HCT116 (cell line): Measurements from ENCODE around the gene EVC2. TPM values are rescaled to one million over a fixed set of nuclear protein-coding genes. Genes with fewer than 3 reads are reported as not detected.

Source experiments
- ATAC-seq: fragments of 200-7000 bp; cut with Tn5 transposase; 2 replicates; pipeline ENCODE4 v1.9.1; 2020; ENCODE audit warnings: mild to moderate bottlenecking, moderate library complexity
- BruUV-seq: library from RNA; stranded (reverse); fragments of 400-500 nt; replicated peaks from 2 replicates; lab custom pipeline; 2021; lab: Mats Ljungman, UMichigan
- CTCF ChIA-PET: fragments of 300-600 bp; sonication (Branson Sonifier 250); formaldehyde crosslinking; loops from one replicate; lab custom pipeline; 2021; ENCODE audit warnings: antibody characterized with exemption; lab: Charles Lee
- POLR2A ChIA-PET: fragments of 300-600, 350-600 bp; sonication (Branson Sonifier 250); formaldehyde crosslinking; loops from one replicate; lab custom pipeline; 2021; ENCODE audit warnings: antibody characterized with exemption; lab: Charles Lee
- RAD21 ChIA-PET, 2 experiments: fragments of 300-600 bp; sonication (Branson Sonifier 250); formaldehyde crosslinking; loops; one replicate each; lab custom pipeline; 2023; ENCODE audit warnings: low total read pairs in 2 of 2; ENCODE audit not compliant: uncharacterized antibody in 2 of 2, unreplicated experiment in 2 of 2, low non-redundant PET in 1 of 2; lab: Charles Lee
- DNase-seq: peaks from one replicate; pipeline ENCODE4 v3.0.0-alpha.2; 2010; ENCODE audit warnings: low read depth, low spot score
- H2AFZ ChIP-seq: fragments of 200-600 bp; shearing (Covaris generic), sonication (generic); 2 replicates; pipeline ENCODE4 v1.6.1; 2017; ENCODE audit warnings: low read depth, mixed run types, mixed read lengths, antibody characterized with exemption, low read length; ENCODE audit not compliant: poor library complexity, severe bottlenecking
- H3K27ac ChIP-seq: 2 replicates; pipeline ENCODE4 v1.5.1; 2012; ENCODE audit warnings: low read depth, low read length
- H3K27me3 ChIP-seq: fragments of 200-600 bp; sonication (generic); 2 replicates; pipeline ENCODE4 v1.6.1; 2016; ENCODE audit warnings: mixed run types, low read length, mixed read lengths; ENCODE audit not compliant: insufficient read depth
- H3K36me3 ChIP-seq, 2 experiments: fragments of 200-500 bp in 1 of 2; fragments of 200-600 bp in 1 of 2; sonication (Bioruptor generic) in 1 of 2; sonication (generic) in 1 of 2; 2 replicates each; pipeline versions ENCODE4 v1.5.1 to v1.6.1; 2014 to 2016; ENCODE audit warnings: low read length in 2 of 2, inconsistent platforms in 1 of 2, mixed read lengths in 1 of 2, mixed run types in 1 of 2; ENCODE audit not compliant: insufficient read depth in 2 of 2, control insufficient read depth in 1 of 2
- H3K4me1 ChIP-seq, 2 experiments: fragments of 200-600 bp in 1 of 2; sonication (generic) in 1 of 2; 2 replicates each; pipeline versions ENCODE4 v1.5.1 to v1.6.1; 2012 to 2017; ENCODE audit warnings: low read length in 2 of 2, inconsistent platforms in 1 of 2, mild to moderate bottlenecking in 1 of 2, mixed read lengths in 1 of 2, mixed run types in 1 of 2, moderate library complexity in 1 of 2; ENCODE audit not compliant: insufficient read depth in 2 of 2, control insufficient read depth in 1 of 2
- H3K4me2 ChIP-seq: fragments of 200-600 bp; sonication (generic); 2 replicates; pipeline ENCODE4 v1.6.1; 2017; ENCODE audit warnings: mixed run types, low read length, mixed read lengths
- H3K4me3 ChIP-seq, 2 experiments: fragments of 200-600 bp in 1 of 2; sonication (generic) in 1 of 2; replicated peaks in 1 of 2; 2 replicates each; pipeline ENCODE4 v1.5.1; 2011 to 2016; ENCODE audit warnings: low read length in 2 of 2, control low read depth in 1 of 2, low read depth in 1 of 2, mild to moderate bottlenecking in 1 of 2, mixed read lengths in 1 of 2, mixed run types in 1 of 2
- H3K79me2 ChIP-seq: fragments of 200-600 bp; sonication (generic); 2 replicates; pipeline ENCODE4 v1.6.1; 2017; ENCODE audit warnings: mild to moderate bottlenecking, mixed run types, low read length, moderate library complexity, mixed read lengths; ENCODE audit not compliant: insufficient read depth
- H3K9ac ChIP-seq: fragments of 200-600 bp; sonication (generic); 2 replicates; pipeline ENCODE4 v1.6.1; 2016; ENCODE audit warnings: low read length, mixed read lengths
- H3K9me2 ChIP-seq: fragments of 200-600 bp; sonication (generic), shearing (Covaris generic); 2 replicates; pipeline ENCODE4 v1.6.1; 2017; ENCODE audit warnings: mixed run types, mild to moderate bottlenecking, moderate library complexity; ENCODE audit not compliant: insufficient read depth
- H3K9me3 ChIP-seq, 2 experiments: fragments of 200-500 bp in 1 of 2; fragments of 200-600 bp in 1 of 2; sonication (Bioruptor generic) in 1 of 2; sonication (generic) in 1 of 2; 2 replicates each; pipeline ENCODE4 v1.6.1; 2014 to 2017; ENCODE audit warnings: low read length in 2 of 2, mixed read lengths in 2 of 2, inconsistent platforms in 1 of 2, low read depth in 1 of 2, mild to moderate bottlenecking in 1 of 2, mixed run types in 1 of 2, moderate library complexity in 1 of 2; ENCODE audit not compliant: control insufficient read depth in 1 of 2, insufficient read depth in 1 of 2
- H4K20me1 ChIP-seq: fragments of 200-600 bp; sonication (generic), shearing (Covaris generic); 2 replicates; pipeline ENCODE4 v1.6.1; 2017; ENCODE audit warnings: mixed run types, mild to moderate bottlenecking, moderate library complexity; ENCODE audit not compliant: insufficient read depth
- CBX3 ChIP-seq: IDR thresholded peaks from 2 replicates; pipeline ENCODE4 v1.6.1; 2012; ENCODE audit warnings: low read depth
- CEBPB ChIP-seq: IDR thresholded peaks from 2 replicates; pipeline ENCODE4 v1.6.1; 2012; ENCODE audit warnings: low read depth
- EZH2 ChIP-seq: fragments of 200-600 bp; sonication (generic); IDR thresholded peaks from 2 replicates; pipeline ENCODE4 v1.6.1; 2017; ENCODE audit warnings: antibody characterized with exemption, mixed run types
- EZH2phosphoT487 ChIP-seq: fragments of 200-600 bp; IDR thresholded peaks from 2 replicates; pipeline ENCODE4 v1.6.1; 2018; ENCODE audit warnings: antibody characterized with exemption, borderline replicate concordance
- MAX ChIP-seq: IDR thresholded peaks from 2 replicates; pipeline ENCODE4 v1.6.1; 2012
- POLR2AphosphoS5 ChIP-seq: IDR thresholded peaks from 2 replicates; pipeline ENCODE4 v1.6.1; 2011; ENCODE audit warnings: mild to moderate bottlenecking, low read depth, low read length, moderate library complexity
- RAD21 ChIP-seq: IDR thresholded peaks from 2 replicates; pipeline ENCODE4 v1.6.1; 2012; ENCODE audit warnings: low read depth, mild to moderate bottlenecking
- REST ChIP-seq: IDR thresholded peaks from 2 replicates; pipeline ENCODE4 v1.6.1; 2012; ENCODE audit warnings: low read depth
- SIN3A ChIP-seq: IDR thresholded peaks from 2 replicates; pipeline ENCODE4 v1.6.1; 2012; ENCODE audit warnings: low read depth
- SP1 ChIP-seq: IDR thresholded peaks from 2 replicates; pipeline ENCODE4 v1.6.1; 2012; ENCODE audit warnings: low read depth
- SRF ChIP-seq: IDR thresholded peaks from 2 replicates; pipeline ENCODE4 v1.6.1; 2012; ENCODE audit warnings: low read depth
- TCF7L2 ChIP-seq: IDR thresholded peaks from 2 replicates; pipeline ENCODE4 v1.7.0; 2011; ENCODE audit warnings: borderline replicate concordance, inconsistent platforms; ENCODE audit not compliant: insufficient read depth, insufficient read length; ENCODE audit errors: extremely low read depth
- YY1 ChIP-seq: IDR thresholded peaks from 2 replicates; pipeline ENCODE4 v1.6.1; 2011; ENCODE audit warnings: low read length, low read depth, moderate library complexity, mild to moderate bottlenecking; ENCODE audit not compliant: insufficient replicate concordance; ENCODE audit errors: extremely low read depth
- ZFX ChIP-seq: fragments of 450-650 bp; IDR thresholded peaks from 2 replicates; pipeline ENCODE4 v1.6.1; 2017
- ZNF274 ChIP-seq: fragments of 200-500 bp; sonication (Bioruptor generic); IDR thresholded peaks from 2 replicates; pipeline ENCODE4 v1.6.1; 2014; ENCODE audit warnings: mild to moderate bottlenecking, low read depth, low read length, inconsistent platforms
- intact Hi-C: fragments of 100-400 bp; cut with micrococcal nuclease; formaldehyde crosslinking; loops from 2 replicates; pipeline ENCODE4 v1.10.0; 2022
- total RNA-seq: library from RNA; stranded (reverse); gene quantifications from one replicate; pipeline ENCODE4 v1.2.1, GENCODE V29; 2021; ENCODE audit not compliant: unreplicated experiment
- TF ChIP-seq, protein P1 (sequence below), 3 experiments: fragments of 200-600 bp in 1 of 3; sonication (generic) in 1 of 3; IDR thresholded peaks in 2 of 3; conservative IDR thresholded peaks in 1 of 3; 2 replicates each; pipeline ENCODE4 v1.5.1; 2012 to 2017; ENCODE audit warnings: low read depth in 2 of 3, low read length in 2 of 3, antibody characterized with exemption in 1 of 3, borderline replicate concordance in 1 of 3, control low read depth in 1 of 3, mild to moderate bottlenecking in 1 of 3, mixed read lengths in 1 of 3, mixed run types in 1 of 3, moderate library complexity in 1 of 3; ENCODE audit not compliant: insufficient read depth in 1 of 3

EVC2 gene
- total RNA-seq, 1 experiment from 2014 or later, result not detected

GRCh38 chr4:5738061-5738460 lies 29.7 kb upstream of the EVC2 start:
- ATAC-seq, result no peak
- no peaks in the 10 kb centered on the region for H3K9me3 ChIP-seq
- no peaks in the 10 kb centered on the region for H3K79me2 ChIP-seq
- TF ChIP-seq SIN3A, result no peak
- TF ChIP-seq RAD21, result no peak
- TF ChIP-seq ZFX, result no peak
- TF ChIP-seq YY1, result no peak
- no peak overlapping the region for H3K9ac ChIP-seq
- H3K27ac ChIP-seq, result no peak overlapping the region
- no TSS peak for BruUV-seq
- H3K27me3 ChIP-seq, result peaks cover 5% of the 10 kb centered on the region; the same call in 1 of the 2 replicates
- intact Hi-C loops, result no loop called here
- CTCF ChIA-PET, result interaction anchor here (1.1 kb wide), 1 partner anchor 338 kb away, joined by 3 read pairs; no protein-coding TSS in a partner anchor
- H3K4me3 ChIP-seq, result no peak overlapping the region
- no peak for DNase-seq
- no peaks in the 10 kb centered on the region for H3K9me2 ChIP-seq
- no peak overlapping the region for H2AFZ ChIP-seq
- H3K4me2 ChIP-seq, result no peak overlapping the region
- POLR2A ChIA-PET, result interaction anchor here (1.1 kb wide), 1 partner anchor 16 kb away, joined by 3 read pairs; no protein-coding TSS in a partner anchor
- H4K20me1 ChIP-seq, result no peaks in the 10 kb centered on the region
- RAD21 ChIA-PET, result no interaction called here
- no peaks in the 10 kb centered on the region for H3K4me1 ChIP-seq
- no peaks in the 10 kb centered on the region for H3K36me3 ChIP-seq

DNA sequence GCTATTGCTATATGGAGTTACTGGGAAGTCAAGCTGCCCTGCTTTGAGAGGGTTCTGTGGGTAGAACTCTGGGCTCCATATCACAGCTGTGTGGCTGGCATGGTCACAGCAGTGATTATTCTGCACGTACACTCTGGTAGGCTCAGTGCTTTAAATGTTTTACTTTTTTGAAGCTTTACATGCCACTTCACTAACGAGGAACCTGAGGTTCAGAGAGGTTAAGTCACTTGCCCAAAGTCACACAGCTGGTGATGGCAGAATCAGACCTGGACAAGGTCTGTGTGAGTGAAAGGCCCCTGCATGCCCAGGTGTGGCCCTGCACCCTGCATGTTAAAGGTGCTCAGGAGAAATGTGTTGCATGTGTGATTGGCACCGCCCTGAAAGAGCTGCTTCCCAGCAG lies 27.1 kb upstream of the EVC2 start:
- RAD21 ChIA-PET, result no interaction called here
- H3K4me2 ChIP-seq, result no peak overlapping the region
- no peak overlapping the region for H3K4me3 ChIP-seq
- no peaks in the 10 kb centered on the region for H3K9me3 ChIP-seq
- H2AFZ ChIP-seq, result no peak overlapping the region
- no peaks in the 10 kb centered on the region for H3K9me2 ChIP-seq
- no peak overlapping the region for H3K9ac ChIP-seq
- intact Hi-C loops, result no loop called here
- POLR2A ChIA-PET, result no interaction called here
- H3K27ac ChIP-seq, result no peak overlapping the region
- DNase-seq, result no peak
- CTCF ChIA-PET, result no interaction called here
- H3K4me1 ChIP-seq, result no peaks in the 10 kb centered on the region
- H3K79me2 ChIP-seq, result no peaks in the 10 kb centered on the region
- no peaks in the 10 kb centered on the region for H3K36me3 ChIP-seq
- no peak for ATAC-seq
- no peaks in the 10 kb centered on the region for H4K20me1 ChIP-seq
- BruUV-seq, result no TSS peak
- TF ChIP-seq EZH2phosphoT487 (no peak), RAD21 (no peak), MAX (no peak), TCF7L2 (no peak), SRF (no peak), EZH2 (no peak), CEBPB (no peak), REST (no peak), POLR2AphosphoS5 (no peak), SIN3A (no peak), CBX3 (no peak), SP1 (no peak), ZNF274 (no peak), YY1 (no peak)
- TF ChIP-seq, protein P1, sequence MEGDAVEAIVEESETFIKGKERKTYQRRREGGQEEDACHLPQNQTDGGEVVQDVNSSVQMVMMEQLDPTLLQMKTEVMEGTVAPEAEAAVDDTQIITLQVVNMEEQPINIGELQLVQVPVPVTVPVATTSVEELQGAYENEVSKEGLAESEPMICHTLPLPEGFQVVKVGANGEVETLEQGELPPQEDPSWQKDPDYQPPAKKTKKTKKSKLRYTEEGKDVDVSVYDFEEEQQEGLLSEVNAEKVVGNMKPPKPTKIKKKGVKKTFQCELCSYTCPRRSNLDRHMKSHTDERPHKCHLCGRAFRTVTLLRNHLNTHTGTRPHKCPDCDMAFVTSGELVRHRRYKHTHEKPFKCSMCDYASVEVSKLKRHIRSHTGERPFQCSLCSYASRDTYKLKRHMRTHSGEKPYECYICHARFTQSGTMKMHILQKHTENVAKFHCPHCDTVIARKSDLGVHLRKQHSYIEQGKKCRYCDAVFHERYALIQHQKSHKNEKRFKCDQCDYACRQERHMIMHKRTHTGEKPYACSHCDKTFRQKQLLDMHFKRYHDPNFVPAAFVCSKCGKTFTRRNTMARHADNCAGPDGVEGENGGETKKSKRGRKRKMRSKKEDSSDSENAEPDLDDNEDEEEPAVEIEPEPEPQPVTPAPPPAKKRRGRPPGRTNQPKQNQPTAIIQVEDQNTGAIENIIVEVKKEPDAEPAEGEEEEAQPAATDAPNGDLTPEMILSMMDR (IDR thresholded peaks at IDR 0.05 in 2 of 3, conservative IDR thresholded peaks at IDR 0.05 in 1 of 3; ENCODE audit: borderline replicate concordance in 1 of 3, insufficient read depth in 1 of 3, low read depth in 2 of 3, low read length in 2 of 3), result no peak
- no peaks in the 10 kb centered on the region; the same call in 1 of the 2 replicates for H3K27me3 ChIP-seq
